OCI-LY1 (cell line): ENCODE measurements around the gene NPAS3.

Experiments used
- H2AFZ ChIP-seq: fragments of 200-600 bp; sonication (generic), shearing (Covaris generic); 2 replicates; pipeline ENCODE4 v1.6.0; 2014; ENCODE audit warnings: antibody characterized with exemption, mild to moderate bottlenecking, low read length
- H3F3A ChIP-seq: fragments of 200-600 bp; sonication (generic), shearing (Covaris generic); 2 replicates; pipeline ENCODE4 v1.6.0; 2014; ENCODE audit warnings: mild to moderate bottlenecking, antibody characterized with exemption, low read length, moderate library complexity; ENCODE audit not compliant: insufficient read depth
- H3K27ac ChIP-seq: fragments of 200-600 bp; sonication (generic); 2 replicates; pipeline ENCODE4 v1.5.1; 2014; ENCODE audit warnings: low read length, mixed run types, mild to moderate bottlenecking, low read depth; ENCODE audit not compliant: poor library complexity, severe bottlenecking
- H3K27me3 ChIP-seq: fragments of 200-600 bp; sonication (generic); 2 replicates; pipeline ENCODE4 v1.6.0; 2014; ENCODE audit warnings: antibody characterized with exemption, mild to moderate bottlenecking, low read length, moderate library complexity; ENCODE audit not compliant: insufficient read depth
- H3K36me3 ChIP-seq: fragments of 200-600 bp; sonication (generic); 2 replicates; pipeline ENCODE4 v1.6.1; 2014; ENCODE audit warnings: mild to moderate bottlenecking, antibody characterized with exemption, low read length, moderate library complexity, mixed read lengths; ENCODE audit not compliant: insufficient read depth
- H3K4me1 ChIP-seq: fragments of 200-600 bp; sonication (generic); 2 replicates; pipeline ENCODE4 v1.5.1; 2014; ENCODE audit warnings: mild to moderate bottlenecking, low read length, moderate library complexity; ENCODE audit not compliant: insufficient read depth, severe bottlenecking
- H3K4me2 ChIP-seq: fragments of 200-600 bp; sonication (generic), shearing (Covaris generic); 2 replicates; pipeline ENCODE4 v1.6.1; 2014; ENCODE audit warnings: low read length
- H3K4me3 ChIP-seq: fragments of 200-600 bp; sonication (generic); 2 replicates; pipeline ENCODE4 v1.5.1; 2014; ENCODE audit warnings: low read length, low read depth, mild to moderate bottlenecking, mixed read lengths; ENCODE audit not compliant: poor library complexity, severe bottlenecking
- H3K79me2 ChIP-seq: fragments of 200-600 bp; shearing (Covaris generic); 2 replicates; pipeline ENCODE4 v1.6.1; 2016; ENCODE audit warnings: mixed run types, low read length, mixed read lengths; ENCODE audit not compliant: insufficient read depth
- H3K9ac ChIP-seq: fragments of 200-600 bp; sonication (generic), shearing (Covaris generic); 2 replicates; pipeline ENCODE4 v1.6.1; 2014; ENCODE audit warnings: mild to moderate bottlenecking, low read length, mixed read lengths
- H3K9me2 ChIP-seq: fragments of 200-600 bp; sonication (generic), shearing (Covaris generic); 2 replicates; pipeline ENCODE4 v1.6.1; 2014; ENCODE audit warnings: low read depth, mild to moderate bottlenecking, low read length, mixed read lengths
- H3K9me3 ChIP-seq: fragments of 200-600 bp; shearing (Covaris generic); 2 replicates; pipeline ENCODE4 v1.6.1; 2014; ENCODE audit warnings: low read length, mixed read lengths
- H4K20me1 ChIP-seq: fragments of 200-600 bp; sonication (generic), shearing (Covaris generic); 2 replicates; pipeline ENCODE4 v1.6.0; 2016; ENCODE audit warnings: mild to moderate bottlenecking, low read length; ENCODE audit not compliant: insufficient read depth
- EZH2 ChIP-seq: fragments of 200-600 bp; sonication (generic), shearing (Covaris generic); IDR thresholded peaks from 2 replicates; pipeline ENCODE4 v1.8.0; 2017; ENCODE audit warnings: borderline replicate concordance, mixed run types, mild to moderate bottlenecking, antibody characterized with exemption, low read length, moderate library complexity, mixed read lengths
- TF ChIP-seq, protein P1 (sequence below): fragments of 200-600 bp; sonication (generic), shearing (Covaris generic); IDR thresholded peaks from 2 replicates; pipeline ENCODE4 v1.5.1; 2017; ENCODE audit warnings: mild to moderate bottlenecking, antibody characterized with exemption, low read length, moderate library complexity, mixed read lengths

The NPAS3 gene

GRCh38 chr14:32947081-32947480 lies 8.4 kb downstream of the NPAS3 start:
- no peaks in the 10 kb centered on the region for H3F3A ChIP-seq
- H3K27me3 ChIP-seq, result no peaks in the 10 kb centered on the region
- H3K79me2 ChIP-seq, result no peaks in the 10 kb centered on the region
- H3K9ac ChIP-seq, result no peak overlapping the region
- no peak overlapping the region for H3K27ac ChIP-seq
- H3K4me3 ChIP-seq, result no peak overlapping the region
- no peaks in the 10 kb centered on the region for H3K4me1 ChIP-seq
- no peaks in the 10 kb centered on the region for H3K9me3 ChIP-seq
- H4K20me1 ChIP-seq, result no peaks in the 10 kb centered on the region
- H3K36me3 ChIP-seq, result no peaks in the 10 kb centered on the region
- no peak overlapping the region for H3K4me2 ChIP-seq
- no peaks in the 10 kb centered on the region for H3K9me2 ChIP-seq
- no peak overlapping the region for H2AFZ ChIP-seq
- TF ChIP-seq EZH2, result no peak
- TF ChIP-seq, protein P1, sequence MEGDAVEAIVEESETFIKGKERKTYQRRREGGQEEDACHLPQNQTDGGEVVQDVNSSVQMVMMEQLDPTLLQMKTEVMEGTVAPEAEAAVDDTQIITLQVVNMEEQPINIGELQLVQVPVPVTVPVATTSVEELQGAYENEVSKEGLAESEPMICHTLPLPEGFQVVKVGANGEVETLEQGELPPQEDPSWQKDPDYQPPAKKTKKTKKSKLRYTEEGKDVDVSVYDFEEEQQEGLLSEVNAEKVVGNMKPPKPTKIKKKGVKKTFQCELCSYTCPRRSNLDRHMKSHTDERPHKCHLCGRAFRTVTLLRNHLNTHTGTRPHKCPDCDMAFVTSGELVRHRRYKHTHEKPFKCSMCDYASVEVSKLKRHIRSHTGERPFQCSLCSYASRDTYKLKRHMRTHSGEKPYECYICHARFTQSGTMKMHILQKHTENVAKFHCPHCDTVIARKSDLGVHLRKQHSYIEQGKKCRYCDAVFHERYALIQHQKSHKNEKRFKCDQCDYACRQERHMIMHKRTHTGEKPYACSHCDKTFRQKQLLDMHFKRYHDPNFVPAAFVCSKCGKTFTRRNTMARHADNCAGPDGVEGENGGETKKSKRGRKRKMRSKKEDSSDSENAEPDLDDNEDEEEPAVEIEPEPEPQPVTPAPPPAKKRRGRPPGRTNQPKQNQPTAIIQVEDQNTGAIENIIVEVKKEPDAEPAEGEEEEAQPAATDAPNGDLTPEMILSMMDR, result no peak

DNA sequence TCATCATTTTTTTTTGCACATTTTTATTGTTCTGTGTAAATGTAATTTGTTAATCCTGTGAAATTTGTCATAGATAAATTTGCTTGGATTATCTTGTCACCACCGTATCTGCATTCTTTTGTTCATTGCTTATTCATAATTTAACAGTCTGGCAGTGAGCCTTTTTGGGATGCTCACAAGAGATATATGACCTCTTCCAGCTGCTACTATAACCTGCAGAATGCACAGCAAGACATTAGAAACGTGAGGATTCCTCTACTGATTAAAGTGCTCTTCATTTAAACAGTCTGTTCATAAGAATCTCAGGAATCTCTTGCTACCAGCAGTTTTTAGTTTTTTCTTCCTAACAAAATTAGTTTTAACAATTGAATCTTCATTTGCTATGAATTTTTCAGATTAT lies 9.1 kb downstream of the NPAS3 start:
- Histone ChIP-seq H3K27ac (no peak overlapping the region), H3K9ac (no peak overlapping the region), H3K9me2 (no peaks in the 10 kb centered on the region), H3K4me3 (no peak overlapping the region), H3K27me3 (no peaks in the 10 kb centered on the region), H3K9me3 (no peaks in the 10 kb centered on the region), H3K79me2 (no peaks in the 10 kb centered on the region), H2AFZ (no peak overlapping the region), H4K20me1 (no peaks in the 10 kb centered on the region), H3K36me3 (no peaks in the 10 kb centered on the region), H3K4me1 (no peaks in the 10 kb centered on the region), H3F3A (no peaks in the 10 kb centered on the region), H3K4me2 (no peak overlapping the region)
- TF ChIP-seq, protein P1, result no peak
- TF ChIP-seq EZH2, result no peak

GRCh38 chr14:32950584-32950983 lies 11.9 kb downstream of the NPAS3 start:
- H3K27me3 ChIP-seq, result no peaks in the 10 kb centered on the region

More at GRCh38 chr14:32950584-32950983, 11.9 kb downstream of the NPAS3 start:
- Histone ChIP-seq H3K4me1 (no peaks in the 10 kb centered on the region), H4K20me1 (no peaks in the 10 kb centered on the region), H3K27ac (no peak overlapping the region), H3K36me3 (no peaks in the 10 kb centered on the region), H3K79me2 (no peaks in the 10 kb centered on the region), H3K4me2 (no peak overlapping the region), H3K9me3 (no peaks in the 10 kb centered on the region), H3K9ac (no peak overlapping the region), H3K4me3 (no peak overlapping the region), H2AFZ (no peak overlapping the region), H3F3A (no peaks in the 10 kb centered on the region), H3K9me2 (no peaks in the 10 kb centered on the region)
- TF ChIP-seq EZH2, result no peak
- TF ChIP-seq, protein P1, result no peak
